NCI-H69 (cell line): ENCODE results near the gene EIF4G2.
"Not testable (repeated sequence)": the region's sequence is repeated elsewhere in the genome, so short reads cannot be mapped to it uniquely, and the experiment has no call there.

Source experiments
- DNase-seq: peaks from one replicate; lab custom pipeline; 2025; lab: John Stamatoyannopoulos, UW

Gene EIF4G2

GRCh38 chr11:10808553-10809372 lies at the start of gene EIF4G2:
Gene EIF4G2, minus strand, starts transcription at chr11:10808926.
- DNase-seq: peak; percentile 99

- peak; percentile 99 for DNase-seq
Observed at GRCh38 chr11:10857709-10858438, 49.1 kb upstream of the EIF4G2 start, which contains the start of gene ZBED5. Gene ZBED5, minus strand, starts transcription at chr11:10858053. Its CDS starts 3,108 bp downstream, at chr11:10854945.

- no peak for DNase-seq
Observed at GRCh38 chr11:10857459-10857708, 48.7 kb upstream of the EIF4G2 start.

GRCh38 chr11:10856689-10857458 lies 48.1 kb upstream of the EIF4G2 start:
- peak; percentile 76 for DNase-seq

- no peak for DNase-seq
Observed at GRCh38 chr11:10855295-10855694, 46.6 kb upstream of the EIF4G2 start.

- DNase-seq: no peak
Observed at GRCh38 chr11:10847960-10848860, 39.5 kb upstream of the EIF4G2 start.

- no peak for DNase-seq
Observed at GRCh38 chr11:10846660-10847059, 37.9 kb upstream of the EIF4G2 start.

GRCh38 chr11:10845589-10845988 lies 36.9 kb upstream of the EIF4G2 start:
- DNase-seq: no peak

GRCh38 chr11:10844796-10845195 lies 36.1 kb upstream of the EIF4G2 start:
- no peak for DNase-seq

GRCh38 chr11:10844356-10844755 lies 35.6 kb upstream of the EIF4G2 start:
- DNase-seq: no peak

- no peak for DNase-seq
Observed at GRCh38 chr11:10838881-10839280, 30.2 kb upstream of the EIF4G2 start.

- DNase-seq: no peak
Observed at GRCh38 chr11:10838083-10838482, 29.4 kb upstream of the EIF4G2 start.

- not testable (repeated sequence) for DNase-seq
Observed at GRCh38 chr11:10836884-10837283, 28.2 kb upstream of the EIF4G2 start.

- DNase-seq: no peak
Observed at GRCh38 chr11:10829139-10829538, 20.4 kb upstream of the EIF4G2 start.

GRCh38 chr11:10828402-10828801 lies 19.7 kb upstream of the EIF4G2 start:
- no peak for DNase-seq

GRCh38 chr11:10824888-10825287 lies 16.2 kb upstream of the EIF4G2 start:
- no peak for DNase-seq

GRCh38 chr11:10823152-10823579 lies 14.4 kb upstream of the EIF4G2 start:
- no peak for DNase-seq

GRCh38 chr11:10822491-10822890 lies 13.8 kb upstream of the EIF4G2 start:
- not testable (repeated sequence) for DNase-seq

- DNase-seq: no peak
Observed at GRCh38 chr11:10818594-10818993, 9.9 kb upstream of the EIF4G2 start.

- DNase-seq: no peak
Observed at GRCh38 chr11:10813945-10814344, 5.2 kb upstream of the EIF4G2 start.

GRCh38 chr11:10809373-10810160 lies 841 bp upstream of the EIF4G2 start:
- DNase-seq: peak; percentile 84
